Muscle of arm (tissue), 12 donors: ENCODE measurements around the gene CECR2. TPM values are rescaled to one million over a fixed set of nuclear protein-coding genes. Genes with fewer than 3 reads are reported as not detected.
A peak's percentile ranks its signal among the peaks of the same experiment; 100 is the strongest.
"Not testable (repeated sequence)": the region's sequence is repeated elsewhere in the genome, so short reads cannot be mapped to it uniquely, and the experiment has no call there.

ENCODE experiments used
- DNase-seq: peaks from one replicate; pipeline ENCODE4 v3.0.0-alpha.2; 2013
- polyA plus RNA-seq, 12 donors: library from polyadenylated mRNA; unstranded; fragments of 120-200 nt; gene quantifications; one replicate each; pipeline ENCODE4 v1.2.1, GENCODE V29; 2013; ENCODE audit not compliant: insufficient read length in 12 of 12

Gene CECR2
- polyA plus RNA-seq, 12 donors, result 11.0 to 27.9 (median 22.8) TPM; not detected in 1

DNA sequence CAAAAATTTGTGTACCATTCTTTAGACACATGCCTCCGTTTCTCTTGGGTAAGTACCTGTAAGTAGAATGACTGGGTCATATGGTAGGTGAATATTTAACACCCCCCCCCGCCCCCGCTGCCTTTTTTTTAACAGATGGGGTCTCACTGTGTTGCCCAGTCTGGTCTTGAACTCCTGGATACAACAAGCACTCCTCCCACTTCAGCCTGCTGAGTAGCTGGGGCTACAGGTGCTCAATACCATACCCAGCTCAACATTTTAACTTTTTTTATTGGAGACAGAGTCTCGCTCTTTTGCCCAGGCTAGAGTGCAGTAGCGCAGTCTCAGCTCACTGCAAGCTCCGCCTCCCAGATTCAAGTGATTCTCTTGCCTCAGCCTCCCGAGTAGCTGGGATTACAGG is 32.5 kb downstream of the CECR2 start:
- DNase-seq, result no peak

DNA sequence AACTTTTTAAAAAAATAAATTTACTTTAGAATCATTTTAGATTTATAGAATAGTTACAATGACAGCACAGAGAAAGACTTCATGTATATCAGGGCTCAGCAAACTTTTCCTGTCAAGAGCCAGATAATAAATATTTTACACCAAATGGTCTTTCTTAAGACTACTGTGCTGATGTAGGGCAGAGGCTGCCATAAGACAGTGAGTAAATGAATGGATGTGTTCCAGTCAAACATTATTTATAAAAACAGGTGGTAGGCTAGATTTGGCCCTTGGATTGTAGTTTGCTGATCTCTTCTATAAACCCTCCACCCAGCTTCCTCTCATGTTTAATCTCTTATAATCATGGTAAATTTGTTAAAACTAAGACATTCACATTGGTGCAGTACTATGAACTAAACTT is 33.0 kb downstream of the CECR2 start:
- no peak for DNase-seq

DNA sequence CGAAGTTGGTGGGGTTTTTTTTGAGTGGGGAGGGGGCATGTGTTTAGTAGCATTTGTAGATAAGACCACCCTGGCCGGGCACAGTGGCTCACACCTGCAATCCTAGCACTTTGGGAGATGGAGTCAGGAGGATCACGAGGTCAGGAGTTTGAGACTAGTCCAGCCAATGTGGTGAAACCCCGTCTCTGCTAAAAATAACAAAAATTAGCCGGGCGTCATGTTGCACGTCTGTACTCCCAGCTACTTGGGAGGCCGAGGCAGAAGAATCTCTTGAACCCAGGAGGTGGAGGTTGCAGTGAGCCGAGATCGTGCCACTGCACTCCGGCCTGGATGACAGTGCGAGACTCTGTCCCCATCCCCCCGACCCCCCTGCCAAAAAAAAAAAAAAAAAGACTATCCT is 34.6 kb downstream of the CECR2 start:
- DNase-seq, result no peak

DNA sequence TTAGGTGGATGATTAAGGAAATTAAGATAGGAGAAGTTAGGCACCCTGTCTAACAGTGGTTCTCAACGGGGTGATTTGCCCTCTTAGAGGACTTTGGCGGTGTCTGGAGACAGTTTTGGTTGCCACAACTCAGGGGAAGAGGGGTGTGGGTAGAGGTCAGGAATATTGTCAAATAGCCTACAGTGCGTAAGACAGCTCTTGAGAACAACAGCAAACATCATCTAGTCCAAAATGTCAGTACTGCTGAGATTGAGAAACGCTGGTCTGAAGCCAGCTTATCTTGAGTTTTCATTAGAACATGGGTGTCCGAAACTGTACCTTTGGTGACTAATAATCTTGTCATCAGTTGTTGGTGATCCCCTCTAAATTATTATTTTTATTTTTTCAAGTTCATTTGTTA is 38.4 kb downstream of the CECR2 start:
- no peak for DNase-seq

DNA sequence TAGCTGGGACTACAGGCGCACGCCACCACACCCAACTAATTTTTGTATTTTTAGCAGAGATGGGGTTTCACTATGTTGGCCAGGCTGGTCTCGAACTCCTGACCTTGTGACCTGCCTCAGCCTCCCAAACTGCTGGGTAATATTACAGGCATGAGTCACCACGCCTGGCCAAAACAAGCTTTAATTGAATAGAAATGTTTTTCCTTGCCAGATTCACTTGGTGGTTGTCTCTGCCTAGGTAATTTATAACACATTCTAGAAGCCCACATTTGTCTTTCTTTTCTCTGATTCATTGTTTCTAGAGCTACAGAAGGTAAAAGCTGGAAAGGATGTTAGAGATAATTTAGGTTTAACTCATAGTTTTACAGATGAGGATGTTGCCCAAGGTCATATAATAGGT is 41.3 kb downstream of the CECR2 start:
- DNase-seq, result no peak

DNA sequence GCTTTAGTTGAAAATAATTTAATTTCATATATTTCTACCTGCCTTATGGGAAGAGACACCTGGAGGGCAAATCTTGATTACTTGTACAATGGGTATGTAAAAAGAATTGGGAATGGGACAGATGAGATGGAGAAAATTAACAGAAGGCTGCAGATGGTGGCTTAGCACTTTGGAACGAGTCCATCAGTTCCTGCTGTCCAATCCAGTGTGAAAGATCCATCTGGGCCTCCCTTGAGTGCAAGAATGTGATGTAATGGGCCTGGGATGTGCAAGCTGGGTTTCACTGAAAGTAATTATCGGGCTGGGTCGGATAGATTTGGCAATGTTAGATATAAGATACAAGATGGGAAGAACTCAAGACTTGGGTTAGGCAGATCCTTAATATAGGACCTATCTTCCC is 42.0 kb downstream of the CECR2 start:
- DNase-seq, result peak; percentile 59

DNA sequence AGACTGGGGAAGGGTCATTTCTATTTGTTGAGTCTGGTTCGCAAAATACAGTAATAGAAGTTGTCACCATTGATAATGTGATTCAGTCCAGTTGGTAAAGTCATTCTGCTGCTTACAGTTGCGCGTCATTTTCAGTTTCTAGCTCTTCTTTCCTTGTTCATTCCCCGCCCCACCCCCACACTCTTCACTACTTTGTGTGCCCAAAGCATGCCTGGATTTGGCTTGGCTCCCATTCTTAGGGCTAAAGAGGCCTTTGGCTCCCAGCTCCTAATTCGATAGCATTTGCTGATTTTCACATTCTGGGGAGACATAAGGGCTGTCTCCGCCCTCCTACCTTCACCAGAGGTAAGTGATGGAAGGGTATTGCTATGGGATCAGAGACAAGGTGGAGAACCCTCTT is 43.0 kb downstream of the CECR2 start:
- no peak for DNase-seq

DNA sequence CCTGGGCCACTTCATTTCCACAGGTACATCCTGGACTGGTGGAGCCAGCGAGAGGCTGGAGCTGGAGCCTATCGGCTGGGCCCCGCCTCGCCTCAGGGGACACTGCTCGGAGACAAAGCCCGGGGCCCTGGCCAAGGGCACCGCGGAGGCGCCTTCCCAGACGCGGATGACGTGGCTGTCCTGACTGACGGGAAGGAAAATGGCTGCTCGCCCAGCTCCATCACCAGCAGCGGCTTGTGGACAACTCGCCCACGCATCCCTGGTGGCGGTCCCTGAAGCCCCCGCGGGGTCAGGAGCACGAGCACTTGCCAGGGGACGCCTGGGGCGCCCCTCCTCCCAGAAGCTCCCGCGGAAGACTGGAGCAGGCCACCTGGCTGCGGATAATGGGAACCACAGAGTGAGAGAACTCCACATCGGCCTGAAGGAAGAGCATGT is 49.6 kb downstream of the CECR2 start:
- no peak for DNase-seq

DNA sequence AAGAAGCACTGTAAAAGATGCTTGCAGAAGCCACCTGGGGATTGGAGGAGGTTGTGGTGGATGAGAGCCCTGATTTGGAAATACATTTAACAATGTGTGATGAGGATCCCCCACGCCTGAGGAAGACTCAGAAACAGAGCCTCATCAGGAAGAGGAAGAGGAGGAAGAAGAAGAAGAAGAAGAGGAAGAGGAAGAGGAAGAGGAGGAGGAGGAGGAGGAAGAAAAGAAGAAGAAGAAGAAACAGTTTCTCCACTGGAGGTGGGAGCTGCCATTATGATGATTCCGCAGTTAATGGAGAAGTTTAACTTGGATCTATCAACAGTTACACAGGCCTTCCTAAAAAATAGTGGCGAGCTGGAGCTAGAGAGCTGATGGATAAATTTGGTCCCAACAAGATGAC is 50.1 kb downstream of the CECR2 start:
- DNase-seq, result no peak

DNA sequence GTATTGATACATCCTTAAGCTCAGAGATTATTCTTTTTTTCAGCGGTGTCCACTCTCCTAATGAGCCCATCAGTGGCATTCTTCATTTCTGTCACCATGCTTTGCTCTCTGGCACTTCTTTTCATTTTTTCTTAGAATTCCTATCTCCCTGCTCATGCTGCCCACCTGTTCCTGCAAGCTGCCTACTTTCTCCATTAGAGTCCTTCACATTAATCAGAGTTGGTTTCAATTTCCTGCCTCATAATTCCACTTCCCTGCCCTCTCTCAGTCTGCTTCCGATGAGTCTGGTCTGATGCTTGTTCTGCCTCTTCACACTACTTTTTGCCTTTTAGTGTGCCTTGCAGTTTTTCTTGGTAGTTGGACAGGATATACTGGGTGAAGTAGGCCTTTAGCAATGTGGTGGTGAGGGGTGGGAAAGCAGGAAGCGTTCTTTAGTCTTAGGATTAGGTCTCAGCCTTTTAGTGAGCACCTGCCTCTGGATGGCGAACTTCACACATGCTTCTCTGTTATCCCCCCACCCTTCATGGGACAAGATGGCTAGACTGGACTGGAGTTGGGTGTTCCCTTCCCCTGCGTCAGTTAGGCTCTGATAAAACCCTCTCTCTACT is 53.6 kb downstream of the CECR2 start:
- no peak for DNase-seq

DNA sequence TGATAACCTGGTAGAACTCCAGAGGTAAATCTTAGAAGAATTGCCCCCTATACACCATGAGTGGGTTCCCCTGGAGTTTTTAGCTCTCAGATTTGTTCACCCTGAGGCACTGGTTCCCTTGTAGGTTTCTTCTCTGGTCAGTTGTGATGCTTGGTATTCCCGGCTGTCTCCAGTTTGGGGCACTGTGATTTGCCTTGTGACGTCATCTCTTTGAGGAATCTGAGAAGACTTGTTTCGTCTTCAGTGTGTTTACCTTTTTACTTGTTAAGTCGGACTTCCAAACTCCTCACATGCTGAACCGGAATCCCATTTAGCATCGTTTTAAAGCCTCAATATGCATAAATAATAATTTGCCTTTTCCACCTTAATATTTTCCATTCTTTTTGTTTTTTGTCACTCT is 54.4 kb downstream of the CECR2 start:
- DNase-seq, result no peak

DNA sequence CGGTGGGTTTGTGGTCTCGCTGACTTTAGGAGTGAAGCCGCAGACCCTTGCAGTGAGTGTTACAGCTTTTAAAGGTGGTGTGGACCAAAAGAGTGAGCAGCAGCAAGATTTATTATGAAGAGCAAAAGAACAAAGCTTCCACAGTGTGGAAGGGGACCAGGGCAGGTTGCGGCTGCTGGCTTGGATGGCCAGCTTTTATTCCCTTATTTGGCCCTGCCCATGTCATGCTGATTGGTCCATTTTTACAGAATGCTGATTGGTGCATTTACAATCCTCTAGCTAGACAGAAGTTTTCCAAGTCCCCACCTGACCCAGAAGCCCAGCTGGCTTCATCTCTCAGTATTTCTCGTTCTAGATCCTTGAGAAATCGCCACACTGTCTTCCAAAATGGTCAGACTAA is 58.3 kb downstream of the CECR2 start:
- not testable (repeated sequence) for DNase-seq

DNA sequence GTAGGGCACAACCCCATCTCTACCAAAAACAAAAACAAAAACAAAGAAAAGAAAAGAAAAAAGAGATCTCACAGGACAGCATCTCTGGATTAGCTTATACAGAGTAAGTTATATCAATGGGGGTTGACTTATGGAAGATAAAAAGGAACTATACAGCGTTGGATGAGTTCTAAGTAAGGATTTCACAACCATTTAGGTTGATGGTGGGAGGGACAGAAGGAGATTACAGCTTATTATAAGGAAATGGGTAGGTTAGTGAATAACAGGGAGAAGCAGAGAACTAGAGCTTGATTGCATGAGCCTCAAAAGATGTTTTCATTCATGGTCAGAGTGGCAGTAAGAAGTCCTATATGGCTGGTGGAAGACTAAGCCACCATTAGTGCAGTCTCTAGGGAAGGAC is 60.3 kb downstream of the CECR2 start:
- DNase-seq, result no peak

DNA sequence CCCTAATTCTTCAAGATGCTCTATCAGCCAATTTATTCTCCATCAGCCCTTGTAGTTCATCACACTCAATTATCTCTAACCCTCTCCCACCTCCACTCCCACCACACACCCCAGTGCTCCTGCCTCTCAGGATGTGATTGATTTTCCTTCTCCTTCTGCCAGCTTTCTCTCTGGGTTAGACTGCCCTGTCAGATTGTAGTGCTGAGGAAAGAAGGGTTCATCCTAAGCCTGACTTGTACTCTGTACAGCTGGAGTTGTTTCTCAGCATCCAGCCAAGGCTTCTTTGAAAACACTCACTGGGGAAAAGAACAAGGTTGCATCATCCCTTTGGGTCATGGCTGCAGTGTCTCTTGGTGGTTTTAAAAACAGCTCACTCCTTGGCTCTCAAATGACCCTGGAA is 61.2 kb downstream of the CECR2 start:
- DNase-seq, result no peak

DNA sequence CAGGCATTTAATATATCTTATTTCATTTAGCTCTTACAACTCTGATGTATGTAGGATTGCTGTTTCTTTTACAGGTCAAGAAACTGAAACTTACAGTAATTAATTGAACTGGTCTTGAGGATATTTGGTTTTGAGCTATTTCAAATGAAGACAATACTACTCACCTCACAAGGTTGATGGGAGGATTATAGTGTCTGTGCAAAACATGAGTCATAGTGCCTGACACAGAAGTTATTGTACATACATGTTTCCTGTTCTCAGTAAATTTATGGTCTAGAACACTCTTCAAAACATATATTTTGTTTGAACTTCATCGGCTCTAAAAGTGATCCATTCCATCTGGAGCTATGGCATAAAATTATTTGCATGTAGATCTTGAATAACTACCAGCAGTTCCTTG is 61.9 kb downstream of the CECR2 start:
- no peak for DNase-seq

DNA sequence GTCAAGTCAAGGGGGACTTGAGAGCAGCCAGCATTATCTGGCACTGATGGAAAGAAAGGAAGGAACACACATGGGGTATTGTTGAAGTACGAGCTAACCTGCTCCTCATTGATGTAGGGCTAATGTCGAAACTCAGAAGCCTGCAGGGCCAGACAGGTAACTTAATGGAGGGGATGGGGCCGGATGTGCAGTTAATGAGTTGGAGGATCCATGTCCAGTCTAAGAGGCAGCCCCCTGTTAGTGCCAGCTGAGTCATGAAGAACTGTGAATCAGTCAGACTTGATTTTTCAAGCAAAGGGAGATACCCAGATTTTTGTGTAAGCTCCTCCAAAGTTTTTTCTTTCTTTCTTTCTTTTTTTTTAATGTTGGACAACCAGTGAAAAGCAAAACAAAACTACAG is 65.6 kb downstream of the CECR2 start:
- DNase-seq, result no peak

DNA sequence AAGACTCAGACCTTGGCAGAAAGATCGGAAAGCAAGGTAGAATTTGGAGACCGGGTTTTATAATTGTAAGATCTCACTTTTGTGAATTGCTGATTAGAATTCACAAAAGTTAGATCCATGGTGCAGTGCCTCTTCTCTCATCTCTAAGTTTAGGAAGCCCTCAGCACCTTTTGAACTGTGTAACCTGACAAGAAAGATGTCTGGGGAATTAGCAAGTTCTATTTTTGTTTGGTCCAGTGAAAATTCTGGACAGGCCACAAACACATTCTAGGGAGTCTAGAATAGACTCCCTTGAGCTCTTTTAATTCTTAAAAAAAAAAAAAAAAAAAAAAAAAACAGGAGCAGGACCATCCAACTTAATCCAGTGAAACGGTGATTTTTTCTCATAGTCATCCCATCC is 66.1 kb downstream of the CECR2 start:
- DNase-seq, result no peak

DNA sequence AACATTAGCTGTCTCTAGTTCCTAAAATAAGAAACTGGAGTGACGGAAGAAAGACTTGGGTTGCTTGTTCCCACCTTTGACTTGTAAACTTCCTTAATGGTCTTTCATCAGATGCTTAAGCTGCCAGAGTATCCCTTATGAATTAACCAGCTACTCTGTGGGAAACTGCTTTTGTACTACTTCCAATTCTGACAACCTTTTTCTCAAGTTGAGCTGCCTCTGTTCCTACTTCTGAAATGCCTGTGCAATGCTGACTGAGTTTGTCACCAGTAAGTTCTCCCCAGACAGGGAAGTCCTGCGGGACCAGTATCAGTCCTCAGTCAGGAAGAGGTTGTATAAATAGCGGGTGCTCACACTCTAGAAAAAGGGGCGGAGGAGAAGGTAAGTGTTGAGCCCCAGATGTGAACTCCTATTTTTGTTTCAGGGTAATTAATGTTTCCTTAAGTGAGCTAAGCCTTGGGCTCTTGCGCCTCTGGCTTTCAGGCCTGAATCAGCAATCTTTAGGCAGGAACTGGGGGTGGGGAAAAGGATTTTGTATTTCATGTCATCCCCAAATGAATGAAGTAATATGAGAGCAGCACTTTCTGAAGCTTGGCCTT is 67.2 kb downstream of the CECR2 start:
- peak; percentile 54 for DNase-seq

DNA sequence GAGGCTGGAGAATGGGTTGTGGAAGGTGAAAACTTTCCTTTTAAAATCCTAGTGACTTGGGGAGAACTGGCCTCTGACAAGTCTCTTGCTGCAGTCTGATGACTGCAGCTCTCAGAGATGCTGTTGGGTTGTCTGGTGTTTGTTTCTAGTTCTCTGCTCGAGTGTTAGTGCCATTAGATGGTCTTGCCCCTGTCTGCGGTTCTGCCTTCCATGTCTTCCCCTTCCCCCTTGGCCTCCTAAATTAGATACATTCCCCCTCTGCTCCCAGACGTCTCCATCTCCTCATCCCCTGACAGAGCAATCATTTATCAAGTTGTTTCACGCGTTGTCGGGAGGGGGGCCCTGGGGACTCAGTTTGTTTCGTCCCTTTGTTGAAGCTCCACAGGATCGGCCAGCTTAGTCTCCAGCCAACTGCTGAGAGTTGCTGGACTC is 67.7 kb downstream of the CECR2 start:
- DNase-seq, result no peak

DNA sequence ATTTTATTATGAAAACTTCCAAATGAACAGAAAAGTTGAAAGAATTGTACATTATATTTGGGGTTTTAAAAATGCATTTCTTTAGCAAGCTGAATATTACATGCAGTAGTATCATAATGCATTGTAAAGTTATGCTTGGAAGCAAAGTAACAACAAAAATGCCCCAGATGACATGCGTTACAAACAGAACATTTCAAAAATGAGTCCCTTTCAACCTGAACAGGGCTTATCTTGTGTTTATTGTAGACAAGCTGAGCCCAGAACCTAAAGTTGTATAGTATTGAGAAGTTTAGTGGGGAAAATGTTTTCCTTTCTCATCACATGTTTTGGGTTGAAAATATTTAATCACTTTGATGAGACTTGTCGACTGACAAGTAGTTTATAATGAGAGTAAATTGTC is 68.8 kb downstream of the CECR2 start:
- no peak for DNase-seq

DNA sequence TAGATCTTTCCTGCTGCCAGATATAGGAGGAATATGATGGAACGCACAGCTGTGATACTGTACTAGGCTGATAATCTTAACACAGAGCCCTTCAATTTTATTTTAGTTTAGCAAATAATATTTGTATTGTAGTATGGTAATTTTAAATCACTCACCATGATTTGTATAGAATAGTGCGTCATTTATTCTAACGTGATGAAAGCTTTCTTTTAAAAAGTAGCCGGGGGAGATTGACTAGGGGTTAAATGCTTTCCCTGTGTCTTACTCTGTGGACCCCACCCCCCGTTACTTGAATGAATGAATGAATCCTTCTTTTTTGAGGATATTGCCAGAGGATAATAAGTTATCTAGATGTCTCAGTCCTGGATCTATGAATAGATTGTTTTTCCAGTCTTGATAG is 72.1 kb downstream of the CECR2 start:
- DNase-seq, result no peak

DNA sequence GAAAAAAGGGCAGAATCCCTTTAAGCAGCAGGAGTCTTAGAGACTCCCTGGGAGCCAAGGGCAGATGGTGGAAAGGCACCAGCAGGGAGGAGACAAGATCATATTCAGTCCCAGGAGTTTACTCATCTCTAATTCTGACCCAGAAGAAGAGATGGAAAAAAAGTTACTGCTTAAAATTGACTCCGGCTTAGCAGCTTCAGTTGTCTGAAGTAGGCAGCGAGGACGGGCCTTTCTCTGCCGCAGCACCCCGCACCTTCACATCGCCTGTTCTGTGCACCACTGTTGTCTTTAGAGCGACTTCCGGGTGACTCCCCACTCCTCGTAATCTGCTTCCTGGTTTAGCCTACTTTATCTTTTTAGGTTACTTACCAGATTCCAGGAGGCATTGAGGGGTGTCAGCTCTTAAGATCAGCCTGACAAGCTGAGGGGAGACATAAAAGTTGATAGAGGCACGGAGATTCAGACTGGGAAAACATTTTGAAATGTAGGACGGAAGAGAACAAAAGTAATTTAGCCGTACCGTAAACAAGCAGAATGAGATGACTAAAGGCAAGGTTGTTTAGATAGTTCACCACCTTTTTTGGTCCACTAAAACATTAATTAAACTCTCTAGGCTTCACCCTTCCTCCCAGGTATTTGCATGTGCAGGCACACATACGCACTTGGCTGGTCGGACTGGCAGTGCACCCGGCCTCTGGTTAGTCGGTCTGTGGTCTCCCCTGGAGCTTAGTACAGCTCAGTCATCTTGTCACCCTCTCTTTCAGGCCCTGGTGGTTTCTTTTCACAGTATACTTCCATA is 74.3 kb downstream of the CECR2 start:
- peak; percentile 38 for DNase-seq

DNA sequence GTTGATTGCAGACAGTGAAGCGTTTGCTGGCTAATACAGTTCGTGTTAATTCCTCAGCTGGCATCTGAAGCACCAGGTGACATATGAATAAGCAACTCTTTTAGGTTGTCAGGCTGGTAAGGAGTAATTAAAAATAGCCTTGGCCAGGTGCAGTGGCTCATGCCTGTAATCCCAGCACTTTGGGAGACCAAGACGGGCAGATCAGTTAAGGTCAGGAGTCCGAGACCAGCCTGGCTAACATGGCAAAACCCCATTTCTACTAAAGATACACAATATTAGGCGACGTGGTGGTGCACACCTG is 74.9 kb downstream of the CECR2 start:
- no peak for DNase-seq

DNA sequence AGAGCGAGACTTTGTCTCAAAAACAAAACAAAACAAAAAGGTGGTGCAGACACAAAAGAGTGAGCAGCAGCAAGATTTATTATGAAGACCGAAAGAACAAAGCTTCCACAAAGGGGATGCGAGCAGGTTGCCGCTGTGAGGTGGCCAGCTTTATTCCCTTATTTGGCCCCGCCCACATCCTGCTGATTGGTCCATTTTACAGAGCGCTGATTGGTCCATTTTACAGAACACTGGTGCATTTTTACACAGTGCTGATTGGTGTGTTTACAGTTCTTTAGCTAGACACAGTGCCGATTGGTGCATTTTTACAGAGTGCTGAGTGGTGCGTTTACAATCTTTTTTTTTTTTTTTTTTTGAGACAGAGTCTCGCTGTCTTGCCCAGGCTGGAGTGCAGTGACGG is 77.4 kb downstream of the CECR2 start:
- no peak for DNase-seq
